ENCODE measurements around the gene IGFBP4. TPM values are rescaled to one million over a fixed set of nuclear protein-coding genes. Genes with fewer than 3 reads are reported as not detected.

The IGFBP4 gene
- total and polyA plus RNA-seq, 2 of the 13 experiments (the other 11 are each of a cell fraction or from before 2014, with no cell fraction given) = 4.1 to 49.0 TPM

GRCh38 chr17:40447148-40447644, 3.9 kb downstream of the IGFBP4 start (continued):
- TF ChIP-seq SMC3 (IDR thresholded peaks at IDR 0.05; ENCODE audit: low read length) = no peak
- 0 out of 2 replicates have a peak, but pooled peaks have one; percentile 47 for TF ChIP-seq ZC3H13 (CRISPR knock-in tag; IDR thresholded peaks at IDR 0.05)
- no peak for TF ChIP-seq ESRRA (CRISPR knock-in tag; IDR thresholded peaks at IDR 0.05; ENCODE audit: low read depth)
- no peak for TF ChIP-seq ZNF329 (CRISPR knock-in tag; IDR thresholded peaks at IDR 0.05; ENCODE audit: low read depth)
- TF ChIP-seq PHB2 (IDR thresholded peaks at IDR 0.05; ENCODE audit: partially characterized antibody) = no peak
- TF ChIP-seq EP300 (IDR thresholded peaks at IDR 0.05; ENCODE audit: low read depth in 2 of 2, low read length in 2 of 2) = no peak
- TF ChIP-seq EP300 (CRISPR knock-in tag; IDR thresholded peaks at IDR 0.05; ENCODE audit: borderline replicate concordance) = no peak
- TF ChIP-seq RXRA (CRISPR knock-in tag; IDR thresholded peaks at IDR 0.05) = 0 out of 2 replicates have a peak, but pooled peaks have one; percentile 31
- TF ChIP-seq ZNF704 (CRISPR knock-in tag; IDR thresholded peaks at IDR 0.05; ENCODE audit: borderline replicate concordance) = no peak
- no peak for TF ChIP-seq ZNF280D (CRISPR knock-in tag; IDR thresholded peaks at IDR 0.05)
- TF ChIP-seq CEBPB (IDR thresholded peaks at IDR 0.05; ENCODE audit: borderline replicate concordance, low read depth, low read length) = no peak

Measured in HepG2 (cell line).